ENCODE results near the gene OR6B3.

Gene OR6B3

GRCh38 chr2:240053173-240054155 lies at the start of gene OR6B3:
Gene OR6B3, minus strand, starts transcription at chr2:240053521.
- DNase-seq (ENCODE audit: low read depth in 2 of 2) = no peak
- no peak for TF ChIP-seq CTCF (IDR thresholded peaks at IDR 0.05; ENCODE audit: low read depth, low read length)
- no peak within 1 kb of the TSS for H3K4me3 ChIP-seq (replicated peaks in 1 of 2; ENCODE audit: low read depth in 2 of 2, low read length in 2 of 2)

GRCh38 chr2:240098349-240098748 lies 45.0 kb upstream of the OR6B3 start:
- TF ChIP-seq CTCF (IDR thresholded peaks at IDR 0.05; ENCODE audit: low read depth, low read length) = no peak
- DNase-seq (ENCODE audit: low read depth in 2 of 2) = no peak
- H3K4me3 ChIP-seq (replicated peaks in 1 of 2; ENCODE audit: low read depth in 2 of 2, low read length in 2 of 2) = no peak overlapping the region

DNA sequence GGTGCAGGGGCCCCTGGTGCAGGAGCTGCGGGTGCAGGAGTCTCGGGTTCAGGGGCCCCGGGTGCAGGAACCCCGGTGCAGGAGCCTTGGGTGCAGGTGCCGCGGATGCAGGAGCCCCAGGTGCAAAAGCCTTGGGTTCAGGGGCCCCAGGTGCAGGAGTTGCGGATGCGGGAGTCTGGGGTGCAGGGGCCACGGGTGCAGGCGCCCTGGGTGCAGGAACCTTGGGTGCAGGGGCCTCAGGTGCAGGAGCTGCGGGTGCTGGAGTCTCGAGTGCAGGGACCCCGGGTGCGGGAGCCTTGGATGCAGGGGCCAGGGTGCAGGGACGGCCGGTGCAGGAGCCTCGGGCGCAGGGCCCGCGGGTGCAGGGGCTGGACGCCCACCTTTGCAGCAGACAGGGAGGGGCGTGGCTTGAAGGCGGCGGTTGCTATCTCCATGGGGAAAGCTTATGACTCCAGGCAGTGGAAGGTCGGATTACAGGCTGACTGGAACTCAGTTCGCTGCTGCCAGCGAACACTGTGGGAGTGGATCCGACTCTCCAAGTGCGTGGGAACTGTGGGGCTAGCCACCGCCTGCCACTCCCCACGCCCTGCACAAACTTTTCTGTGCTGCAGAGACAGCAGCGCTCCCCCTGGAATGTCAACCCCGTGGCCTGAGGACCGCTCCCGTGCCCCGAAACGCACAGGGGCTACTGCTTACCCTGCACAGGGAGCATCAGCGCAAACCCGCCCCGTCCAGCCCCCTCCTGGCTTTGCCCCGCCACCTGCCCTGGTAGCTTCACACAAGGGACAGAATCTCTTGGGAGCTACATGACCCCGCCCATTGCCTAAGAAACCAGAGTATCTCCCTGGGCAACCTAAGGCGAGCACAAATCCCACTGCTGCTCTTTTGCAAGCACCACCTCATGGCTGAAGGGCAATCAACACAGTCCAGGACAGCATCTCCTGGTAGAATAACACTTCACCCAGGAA lies 42.5 kb upstream of the OR6B3 start:
- no peak for DNase-seq (ENCODE audit: low read depth in 2 of 2)
- no peak overlapping the region for H3K4me3 ChIP-seq (replicated peaks in 1 of 2; ENCODE audit: low read depth in 2 of 2, low read length in 2 of 2)
- TF ChIP-seq CTCF (IDR thresholded peaks at IDR 0.05; ENCODE audit: low read depth, low read length) = no peak

DNA sequence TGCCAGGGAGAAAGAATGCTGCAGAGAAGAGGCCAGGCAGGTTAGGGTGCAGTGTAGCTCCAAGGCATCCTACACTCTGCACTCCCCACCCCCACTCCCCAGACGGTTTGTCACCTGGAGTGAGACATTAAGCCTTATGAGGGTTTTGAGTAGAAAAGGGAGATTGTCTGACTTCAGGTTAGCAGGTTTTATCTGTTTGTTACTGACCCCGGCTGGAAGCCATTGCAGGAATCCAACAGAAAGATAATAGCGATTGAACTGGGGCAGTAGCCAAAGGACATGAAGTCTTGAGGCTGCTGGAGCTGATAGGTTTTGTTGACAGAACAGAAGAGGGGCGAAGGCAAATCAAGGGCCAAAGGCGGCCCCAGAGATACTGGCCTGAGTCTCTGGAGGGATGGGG lies 36.0 kb upstream of the OR6B3 start:
- no peak overlapping the region for H3K4me3 ChIP-seq (replicated peaks in 1 of 2; ENCODE audit: low read depth in 2 of 2, low read length in 2 of 2)
- TF ChIP-seq CTCF (IDR thresholded peaks at IDR 0.05; ENCODE audit: low read depth, low read length) = no peak
- no peak for DNase-seq (ENCODE audit: low read depth in 2 of 2)

GRCh38 chr2:240086563-240086962 lies 33.2 kb upstream of the OR6B3 start:
- TF ChIP-seq CTCF (IDR thresholded peaks at IDR 0.05; ENCODE audit: low read depth, low read length) = no peak
- DNase-seq (ENCODE audit: low read depth in 2 of 2) = no peak
- no peak overlapping the region for H3K4me3 ChIP-seq (replicated peaks in 1 of 2; ENCODE audit: low read depth in 2 of 2, low read length in 2 of 2)

DNA sequence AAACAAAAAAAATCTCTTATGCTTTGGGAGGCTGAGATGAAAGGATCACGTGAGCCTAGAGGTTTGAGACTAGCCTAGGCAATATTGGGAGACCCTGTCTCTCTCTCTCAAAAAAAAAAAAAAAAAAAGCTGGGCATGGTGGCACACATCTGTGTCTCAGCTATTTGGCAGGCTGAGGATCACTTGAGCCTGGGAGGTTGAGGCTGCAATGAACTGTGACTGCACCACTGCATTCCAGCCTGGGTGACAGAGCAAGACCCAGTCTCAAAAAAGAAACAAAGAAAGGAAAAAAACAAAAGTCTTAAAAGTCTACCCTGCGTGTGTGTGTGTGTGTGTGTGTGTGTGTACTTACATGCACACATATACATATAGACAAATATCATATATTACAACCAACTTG lies 25.3 kb upstream of the OR6B3 start:
- DNase-seq (ENCODE audit: low read depth in 2 of 2) = no peak
- no peak for TF ChIP-seq CTCF (IDR thresholded peaks at IDR 0.05; ENCODE audit: low read depth, low read length)
- H3K4me3 ChIP-seq (replicated peaks in 1 of 2; ENCODE audit: low read depth in 2 of 2, low read length in 2 of 2) = no peak overlapping the region
